HG03378 (cell line): ENCODE results near the gene SLC39A9.
A peak's percentile ranks its signal among the peaks of the same experiment; 100 is the strongest.
"Not testable (repeated sequence)": the region's sequence is repeated elsewhere in the genome, so short reads cannot be mapped to it uniquely, and the experiment has no call there.

Experiments
- ATAC-seq: cut with Tn5 transposase; IDR thresholded peaks from one replicate; pipeline ENCODE4 v1.9.1; 2021; ENCODE audit warnings: mild to moderate bottlenecking, moderate library complexity; ENCODE audit not compliant: unreplicated experiment

The SLC39A9 gene

GRCh38 chr14:69473946-69474345 is 75.5 kb downstream of the SLC39A9 start:
- no peak for ATAC-seq

DNA sequence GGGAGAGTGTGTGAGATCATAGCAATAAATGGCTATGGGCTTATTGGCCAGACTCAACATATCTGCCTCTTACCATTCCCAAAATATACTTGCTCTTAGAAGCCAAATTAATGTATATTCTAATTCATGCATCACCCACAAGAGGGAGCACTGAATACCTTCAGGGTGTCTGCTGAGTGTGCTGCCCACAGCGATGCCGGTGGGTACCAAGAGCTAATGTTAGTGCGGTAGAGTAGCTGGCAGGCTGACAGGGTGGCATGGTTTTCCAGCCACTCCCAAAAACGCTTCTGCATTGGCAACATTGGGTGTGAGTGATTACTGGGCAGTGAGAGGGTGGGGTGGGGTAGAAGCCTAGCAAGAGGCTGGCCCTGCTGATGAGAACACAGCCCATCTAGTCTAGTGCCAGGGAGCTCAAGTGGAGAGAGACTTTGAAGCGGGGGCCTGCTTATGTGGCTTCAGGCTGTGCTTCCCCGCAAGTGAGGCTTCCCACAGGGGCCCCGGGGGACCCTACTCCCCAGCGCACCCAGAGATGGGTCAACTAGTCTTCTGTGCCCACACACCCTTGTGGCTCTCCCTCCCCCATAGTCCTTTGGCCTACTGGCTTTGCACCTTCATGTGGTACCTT is 76.8 kb downstream of the SLC39A9 start:
- no peak for ATAC-seq

DNA sequence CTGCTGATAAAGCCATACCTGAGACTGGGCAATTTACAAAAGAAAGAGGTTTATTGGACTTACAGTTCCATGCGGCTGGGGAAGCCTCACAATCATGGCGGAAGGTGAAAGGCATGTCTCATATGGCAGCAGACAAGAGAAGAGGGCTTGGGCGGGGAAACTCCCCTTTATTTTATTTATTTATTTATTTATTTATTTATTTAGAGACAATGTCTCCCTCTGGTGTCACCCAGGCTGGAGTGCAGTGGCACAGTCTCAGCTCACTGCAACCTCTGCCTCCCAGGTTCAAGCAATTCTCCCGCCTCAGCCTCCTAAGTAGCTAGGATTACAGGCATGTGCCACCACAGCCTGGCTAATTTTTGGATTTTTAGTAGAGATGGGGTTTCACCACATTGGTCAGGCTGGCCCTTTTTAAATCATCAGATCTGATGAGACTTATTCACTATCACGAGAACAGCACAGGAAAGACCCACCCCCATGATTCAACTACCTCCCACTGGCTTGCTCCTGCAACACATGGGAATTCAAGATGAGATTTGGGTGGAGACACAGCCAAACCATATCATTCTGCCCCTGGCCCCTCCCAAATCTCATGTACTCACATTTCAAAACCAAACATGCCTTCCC is 78.4 kb downstream of the SLC39A9 start:
- not testable (repeated sequence) for ATAC-seq

DNA sequence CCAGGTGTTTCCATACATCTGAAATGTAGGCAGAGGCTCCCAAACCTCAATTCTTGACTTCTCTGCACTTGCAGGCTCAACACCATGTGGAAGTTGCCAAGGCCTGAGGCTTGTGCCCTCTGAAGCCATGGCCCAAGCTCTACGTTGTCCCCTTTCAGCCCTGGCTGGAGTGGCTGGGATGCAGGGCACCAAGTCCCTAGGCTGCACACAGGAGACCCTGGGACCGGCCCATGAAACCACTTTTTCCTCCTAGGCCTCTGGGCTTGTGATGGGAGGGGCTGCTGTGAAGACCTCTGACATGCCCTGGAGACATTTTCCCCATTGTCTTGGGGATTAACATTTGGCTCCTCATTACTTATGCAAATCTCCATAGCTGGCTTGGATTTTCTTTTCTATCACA is 79.6 kb downstream of the SLC39A9 start:
- not testable (repeated sequence) for ATAC-seq

DNA sequence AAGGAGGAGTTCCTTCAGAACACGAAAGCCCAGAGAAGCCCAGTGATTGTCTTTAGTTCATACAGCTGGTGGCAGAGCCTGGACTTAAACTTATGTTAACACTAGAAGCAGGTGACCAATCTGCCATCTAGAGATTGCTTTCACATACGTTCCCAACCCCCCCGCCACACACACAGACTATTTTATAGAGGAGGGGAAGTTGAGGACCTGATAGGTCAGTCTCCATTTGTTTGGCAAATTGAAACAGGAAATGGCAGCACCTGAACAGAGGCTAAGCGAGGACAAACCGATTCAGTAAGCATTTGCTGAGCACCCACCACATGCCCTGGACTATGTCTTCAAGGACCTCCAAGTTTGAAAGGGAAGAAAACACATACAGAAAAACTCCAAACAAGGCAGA is 81.2 kb downstream of the SLC39A9 start:
- no peak for ATAC-seq

- no peak for ATAC-seq
Measured at GRCh38 chr14:69480136-69480535, 81.6 kb downstream of the SLC39A9 start.

DNA sequence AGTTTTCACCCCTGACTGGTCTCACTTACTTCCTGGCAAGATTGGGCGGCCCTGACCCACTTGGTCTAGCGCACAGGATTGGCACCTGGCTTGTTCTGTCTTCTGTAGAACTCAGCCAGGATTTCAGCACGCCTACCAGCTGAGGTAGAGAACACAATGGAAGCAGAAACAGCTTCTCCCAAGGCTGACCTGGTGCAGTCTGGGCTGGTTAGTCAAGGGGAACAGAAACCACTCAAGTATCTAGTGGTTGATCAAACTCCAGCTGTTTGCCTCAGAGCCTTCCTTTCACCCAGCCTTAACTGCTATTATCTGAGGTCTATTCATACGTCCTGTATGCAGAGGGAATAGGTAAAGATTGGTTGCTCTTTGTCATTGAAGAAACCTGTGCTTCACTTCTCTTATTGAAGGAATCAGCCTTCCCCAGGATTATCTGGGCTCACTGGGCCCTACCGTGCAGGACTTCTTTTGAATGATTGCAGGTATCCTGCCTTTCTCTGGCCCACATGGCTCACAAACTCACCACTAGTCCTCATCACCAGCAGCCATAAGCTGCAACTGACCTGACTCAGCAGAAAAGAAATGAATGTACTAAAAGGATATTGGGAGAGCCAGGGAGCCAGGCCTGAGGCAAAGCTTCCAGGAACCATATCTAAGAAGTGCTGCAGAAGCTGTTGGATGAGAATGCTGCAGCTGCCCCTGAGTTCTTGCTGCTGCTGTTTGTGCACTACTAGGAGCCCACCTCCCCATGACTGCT is 83.5 kb downstream of the SLC39A9 start:
- peak; percentile 87 for ATAC-seq

- ATAC-seq = no peak
Measured at GRCh38 chr14:69483765-69484443, 85.4 kb downstream of the SLC39A9 start.

- ATAC-seq = no peak
Measured at GRCh38 chr14:69484444-69485314, 86.2 kb downstream of the SLC39A9 start, which contains the start of gene PLEKHD1. Gene PLEKHD1 (plus strand): TSS chr14:69484728. CDS start chr14:69484966, 238 bp downstream.

DNA sequence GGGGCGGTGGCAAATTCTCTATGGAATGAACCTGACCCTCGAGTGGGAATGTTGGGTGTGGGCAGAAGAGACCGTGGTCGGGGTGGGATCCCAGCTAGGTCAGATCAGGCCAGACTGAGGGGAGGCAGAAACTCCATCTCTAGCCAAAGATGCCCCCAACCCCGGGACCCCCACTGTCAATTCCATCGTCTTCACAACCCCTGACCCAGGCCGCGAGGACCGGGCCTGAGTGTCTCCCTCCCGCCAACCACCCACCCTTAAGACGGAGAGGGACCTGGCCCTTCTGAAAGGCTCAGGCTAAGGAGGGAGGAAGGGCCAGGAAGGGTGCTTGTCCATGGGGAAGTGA is 86.8 kb downstream of the SLC39A9 start:
- ATAC-seq = no peak

- ATAC-seq = no peak
Measured at GRCh38 chr14:69485701-69486100, 87.2 kb downstream of the SLC39A9 start.

DNA sequence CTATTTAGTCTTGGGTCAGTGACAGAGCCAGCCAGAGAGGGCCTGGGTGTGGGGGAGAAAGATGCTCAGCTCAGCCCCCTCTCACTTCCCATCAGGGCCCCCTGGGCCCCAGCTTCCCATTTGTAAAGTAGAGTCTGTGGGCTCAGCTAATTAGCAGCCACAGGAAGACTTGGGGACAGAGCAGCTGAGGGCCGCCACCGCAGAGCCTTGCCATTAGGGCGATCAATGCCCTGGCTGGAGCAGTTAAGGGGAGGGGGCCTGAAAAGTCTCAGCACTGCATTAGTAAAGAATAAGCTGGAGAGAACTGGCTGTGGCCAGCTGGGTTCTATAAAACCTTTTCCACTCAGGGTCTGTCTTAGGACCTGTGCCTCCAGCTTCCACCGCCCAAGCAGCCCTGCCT is 88.7 kb downstream of the SLC39A9 start:
- no peak for ATAC-seq

DNA sequence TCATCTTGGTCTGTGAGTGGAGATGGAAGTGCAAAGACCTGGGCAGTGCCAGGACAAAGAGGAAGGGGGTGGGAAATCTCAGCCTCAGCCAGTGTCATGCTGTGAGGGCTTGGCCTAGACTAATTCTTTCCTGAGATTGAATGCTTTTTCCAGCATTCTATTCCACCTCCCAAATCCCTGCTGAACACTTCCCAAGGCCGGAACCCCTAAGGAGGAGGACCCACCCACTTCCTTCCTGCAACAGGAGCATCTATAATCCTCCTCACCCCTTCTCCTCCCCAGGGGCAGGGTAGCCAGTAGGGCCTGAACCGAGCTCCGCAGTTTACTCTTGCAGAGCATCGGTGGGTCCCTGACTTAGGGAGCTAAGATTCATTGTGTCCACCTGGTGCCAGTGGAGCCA is 89.3 kb downstream of the SLC39A9 start:
- ATAC-seq = no peak

DNA sequence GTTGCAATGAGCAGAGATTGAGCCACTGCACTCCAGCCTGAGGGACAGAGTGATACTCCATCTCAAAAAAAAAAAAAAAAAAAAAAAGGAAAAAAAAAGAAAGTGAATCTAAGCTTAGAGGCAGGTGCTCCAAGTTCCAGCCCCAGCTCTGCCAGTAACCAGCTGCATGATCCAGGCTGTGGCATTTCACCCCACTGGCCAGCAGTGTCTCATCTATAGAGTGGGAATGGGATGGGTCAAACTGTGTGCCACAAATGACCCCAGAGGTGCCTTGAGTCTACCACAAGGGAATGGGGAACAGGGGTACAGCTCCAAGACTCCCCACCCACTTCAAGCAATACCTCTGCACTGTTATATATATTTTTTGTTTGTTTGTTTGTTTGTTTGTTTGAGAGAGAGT is 91.0 kb downstream of the SLC39A9 start:
- ATAC-seq = no peak

DNA sequence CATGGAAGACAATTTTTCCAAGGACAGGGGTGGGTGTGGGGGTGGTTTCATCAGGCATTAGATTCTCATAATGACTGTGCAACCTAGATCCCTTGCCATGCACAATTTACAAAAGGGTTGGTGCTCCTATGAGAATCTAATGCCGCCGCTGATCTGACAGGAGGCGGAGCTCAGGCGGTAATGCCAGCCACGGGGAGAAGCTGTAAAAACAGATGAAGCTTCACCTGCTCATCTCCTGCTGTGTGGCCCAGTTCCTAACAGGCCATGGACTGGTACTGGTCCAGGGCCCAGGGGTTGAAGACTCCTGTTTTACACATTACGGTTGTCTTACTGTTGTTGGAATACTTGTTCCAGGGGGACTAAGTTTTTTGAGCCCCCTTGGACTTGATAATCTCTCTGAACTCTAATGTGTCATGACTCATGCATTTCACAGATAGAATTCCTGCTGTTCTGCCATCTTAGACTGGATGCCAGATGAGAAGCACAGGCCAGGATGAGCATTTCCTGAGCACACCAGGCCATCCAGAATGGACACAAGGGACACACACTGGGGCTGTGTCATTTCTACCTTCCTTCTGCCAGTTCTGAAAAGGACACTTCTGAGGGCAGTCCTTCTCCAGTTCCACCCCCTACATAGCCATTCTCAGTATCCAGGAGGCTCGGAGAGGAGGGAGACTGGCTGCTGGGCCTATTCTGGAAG is 91.9 kb downstream of the SLC39A9 start:
- ATAC-seq = no peak

DNA sequence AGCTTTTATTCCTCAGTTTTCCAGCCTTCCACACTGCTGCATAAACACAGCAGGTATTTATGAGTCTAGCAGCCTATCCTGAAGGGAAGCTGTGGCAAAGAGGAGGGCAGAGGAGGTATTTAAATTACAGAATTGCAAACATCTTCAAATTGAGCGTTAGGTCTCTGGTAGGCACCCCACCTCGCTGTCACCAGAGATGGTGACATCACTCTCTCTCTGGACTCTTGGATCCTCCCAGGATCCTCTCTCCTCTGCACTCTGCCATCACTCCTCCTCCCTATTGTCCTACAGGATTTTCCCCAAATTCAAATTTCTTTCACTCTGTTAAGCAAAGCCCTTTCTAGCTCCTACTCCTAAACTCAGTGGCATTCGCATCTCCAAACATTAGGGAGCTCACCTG is 92.7 kb downstream of the SLC39A9 start:
- ATAC-seq = no peak

GRCh38 chr14:69493038-69493437 is 94.5 kb downstream of the SLC39A9 start:
- ATAC-seq = no peak

DNA sequence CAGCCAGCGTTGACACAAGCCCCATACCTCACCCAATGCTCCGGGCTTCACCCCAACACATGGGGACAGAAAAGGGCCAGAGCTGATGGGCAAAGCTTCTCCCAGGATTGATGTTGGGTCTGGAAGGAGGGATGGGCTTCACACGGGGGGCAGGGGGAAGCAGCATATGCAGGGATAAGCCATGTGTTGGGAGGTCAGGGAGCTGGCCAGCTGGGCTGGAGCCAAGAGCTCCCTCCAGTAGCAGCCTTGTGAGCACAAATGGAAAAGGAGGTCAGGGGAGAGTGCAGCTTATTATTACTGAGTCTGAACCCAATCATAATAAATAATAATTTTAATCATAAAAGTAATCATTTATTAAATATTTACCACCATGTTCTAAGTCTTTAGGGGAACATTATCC is 95.3 kb downstream of the SLC39A9 start:
- no peak for ATAC-seq

- ATAC-seq = no peak
Measured at GRCh38 chr14:69495341-69495921, 96.9 kb downstream of the SLC39A9 start.

DNA sequence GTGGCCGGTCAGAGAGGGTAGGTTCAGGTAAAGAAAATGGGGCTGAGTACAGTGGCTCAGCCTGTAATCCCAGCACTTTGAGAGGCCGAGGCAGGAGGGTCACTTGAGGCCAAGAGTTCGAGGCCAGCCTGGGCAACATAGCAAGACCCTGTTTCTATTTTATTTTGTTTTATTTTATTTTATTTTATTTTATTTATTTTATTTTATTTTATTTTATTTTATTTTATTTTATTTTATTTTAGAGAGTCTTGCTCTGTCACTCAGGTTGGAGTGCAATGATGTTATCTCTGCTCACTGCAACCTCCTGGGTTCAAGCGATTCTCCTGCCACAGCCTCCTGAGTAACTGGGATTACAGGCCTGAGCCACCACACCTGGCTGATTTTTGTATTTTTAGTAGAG is 99.4 kb downstream of the SLC39A9 start:
- ATAC-seq = not testable (repeated sequence)
